ENCODE data around the gene GTF3A.

DNA sequence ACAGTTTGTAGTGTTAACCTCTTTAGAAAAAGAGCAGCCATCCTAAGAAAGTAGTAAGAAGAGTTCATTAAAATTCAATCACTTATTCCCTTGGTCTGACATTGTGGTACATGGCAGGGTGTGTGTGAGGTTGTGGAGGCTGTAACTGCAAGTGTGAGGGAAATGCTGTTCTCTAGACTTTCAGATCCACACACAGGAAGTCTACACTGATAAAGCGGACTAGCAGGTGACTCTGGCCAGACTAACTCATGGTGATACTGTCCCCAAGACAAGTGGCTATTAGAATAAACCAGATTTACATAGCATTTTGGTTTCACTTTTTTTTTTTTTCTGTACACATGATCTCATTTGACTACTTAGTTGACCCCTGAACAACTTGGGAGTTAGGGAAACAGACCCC lies 16.0 kb downstream of the GTF3A start:
- TF ChIP-seq, protein P1, sequence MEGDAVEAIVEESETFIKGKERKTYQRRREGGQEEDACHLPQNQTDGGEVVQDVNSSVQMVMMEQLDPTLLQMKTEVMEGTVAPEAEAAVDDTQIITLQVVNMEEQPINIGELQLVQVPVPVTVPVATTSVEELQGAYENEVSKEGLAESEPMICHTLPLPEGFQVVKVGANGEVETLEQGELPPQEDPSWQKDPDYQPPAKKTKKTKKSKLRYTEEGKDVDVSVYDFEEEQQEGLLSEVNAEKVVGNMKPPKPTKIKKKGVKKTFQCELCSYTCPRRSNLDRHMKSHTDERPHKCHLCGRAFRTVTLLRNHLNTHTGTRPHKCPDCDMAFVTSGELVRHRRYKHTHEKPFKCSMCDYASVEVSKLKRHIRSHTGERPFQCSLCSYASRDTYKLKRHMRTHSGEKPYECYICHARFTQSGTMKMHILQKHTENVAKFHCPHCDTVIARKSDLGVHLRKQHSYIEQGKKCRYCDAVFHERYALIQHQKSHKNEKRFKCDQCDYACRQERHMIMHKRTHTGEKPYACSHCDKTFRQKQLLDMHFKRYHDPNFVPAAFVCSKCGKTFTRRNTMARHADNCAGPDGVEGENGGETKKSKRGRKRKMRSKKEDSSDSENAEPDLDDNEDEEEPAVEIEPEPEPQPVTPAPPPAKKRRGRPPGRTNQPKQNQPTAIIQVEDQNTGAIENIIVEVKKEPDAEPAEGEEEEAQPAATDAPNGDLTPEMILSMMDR (IDR thresholded peaks at IDR 0.05), result no peak
- no peak for TF ChIP-seq POLR2AphosphoS5 (IDR thresholded peaks at IDR 0.05)
- TF ChIP-seq POLR2A (IDR thresholded peaks at IDR 0.05), result no peak
